ENCODE results near the gene FUT3. TPM values are rescaled to one million over a fixed set of nuclear protein-coding genes. Genes with fewer than 3 reads are reported as not detected.
"Not testable (repeated sequence)": the region's sequence is repeated elsewhere in the genome, so short reads cannot be mapped to it uniquely, and the experiment has no call there.

FUT3 gene
- total RNA-seq, 4 donors from 2014 or later: 0.76 to 3.8 (median 1.9) TPM

GRCh38 chr19:5850743-5851293 is 431 bp downstream of the FUT3 start:
- TF ChIP-seq, protein P1, sequence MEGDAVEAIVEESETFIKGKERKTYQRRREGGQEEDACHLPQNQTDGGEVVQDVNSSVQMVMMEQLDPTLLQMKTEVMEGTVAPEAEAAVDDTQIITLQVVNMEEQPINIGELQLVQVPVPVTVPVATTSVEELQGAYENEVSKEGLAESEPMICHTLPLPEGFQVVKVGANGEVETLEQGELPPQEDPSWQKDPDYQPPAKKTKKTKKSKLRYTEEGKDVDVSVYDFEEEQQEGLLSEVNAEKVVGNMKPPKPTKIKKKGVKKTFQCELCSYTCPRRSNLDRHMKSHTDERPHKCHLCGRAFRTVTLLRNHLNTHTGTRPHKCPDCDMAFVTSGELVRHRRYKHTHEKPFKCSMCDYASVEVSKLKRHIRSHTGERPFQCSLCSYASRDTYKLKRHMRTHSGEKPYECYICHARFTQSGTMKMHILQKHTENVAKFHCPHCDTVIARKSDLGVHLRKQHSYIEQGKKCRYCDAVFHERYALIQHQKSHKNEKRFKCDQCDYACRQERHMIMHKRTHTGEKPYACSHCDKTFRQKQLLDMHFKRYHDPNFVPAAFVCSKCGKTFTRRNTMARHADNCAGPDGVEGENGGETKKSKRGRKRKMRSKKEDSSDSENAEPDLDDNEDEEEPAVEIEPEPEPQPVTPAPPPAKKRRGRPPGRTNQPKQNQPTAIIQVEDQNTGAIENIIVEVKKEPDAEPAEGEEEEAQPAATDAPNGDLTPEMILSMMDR (IDR thresholded peaks at IDR 0.05): no peak
- no peak for TF ChIP-seq POLR2A (IDR thresholded peaks at IDR 0.05)

DNA sequence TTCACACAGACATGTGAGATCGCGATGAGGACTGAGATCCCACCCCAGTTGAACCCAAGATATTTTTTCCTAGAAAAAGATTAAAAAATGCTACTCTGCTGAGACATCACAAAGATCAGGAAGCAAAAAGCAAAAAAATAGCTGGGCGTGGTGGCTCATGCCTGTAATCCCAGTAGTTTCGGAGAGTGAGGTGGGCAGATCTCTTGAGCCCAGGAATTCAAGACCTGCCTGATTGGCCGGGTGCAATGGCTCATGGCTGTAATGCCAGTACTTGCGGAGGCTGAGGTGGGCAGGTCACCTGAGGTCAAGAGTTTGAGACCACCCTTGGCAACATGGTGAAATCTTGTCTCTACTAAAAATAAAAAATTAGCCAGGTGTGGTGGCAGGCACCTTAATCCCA is 1.1 kb downstream of the FUT3 start:
- TF ChIP-seq, protein P1 (IDR thresholded peaks at IDR 0.05): no peak
- no peak for TF ChIP-seq POLR2A (IDR thresholded peaks at IDR 0.05)
- intact Hi-C loops (cut with DNase I; ENCODE audit: low total_unique reads): no loop called here
- 73 to 80% methylated on average over 6 of the region's 6 CpGs for WGBS, 2 donors
- H3K4me3 ChIP-seq (ENCODE audit: low read depth, poor library complexity, severe bottlenecking): no peak overlapping the region
- no peak for DNase-seq (ENCODE audit: low spot score in 2 of 2)

More at GRCh38 chr19:5850743-5851293, 431 bp downstream of the FUT3 start:
- no peak overlapping the region for H3K4me3 ChIP-seq (ENCODE audit: low read depth, poor library complexity, severe bottlenecking)
- intact Hi-C loops (cut with DNase I; ENCODE audit: low total_unique reads): no loop called here
- 9 to 18% methylated on average over 5 of the region's 5 CpGs for WGBS, 2 donors
- no peak for DNase-seq (ENCODE audit: low spot score in 2 of 2)

DNA sequence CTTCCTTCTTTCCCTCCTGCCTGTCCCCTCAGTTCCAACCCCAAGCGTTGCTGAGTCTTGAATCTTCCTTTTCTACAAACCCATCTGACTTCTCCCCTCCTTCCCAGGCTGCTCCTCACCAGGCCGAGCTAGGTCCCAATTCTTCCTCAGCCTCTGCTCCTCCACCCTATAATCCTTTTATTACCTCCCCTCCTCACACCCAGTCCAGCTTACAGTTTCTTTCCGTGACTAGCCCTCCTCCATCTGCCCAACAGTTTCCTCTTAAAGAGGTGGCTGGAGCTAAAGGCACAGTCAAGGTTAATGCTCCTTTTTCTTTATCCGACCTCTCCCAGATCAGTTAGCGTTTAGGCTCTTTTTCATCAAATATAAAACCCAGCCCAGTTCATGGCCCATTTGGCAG is 2.6 kb downstream of the FUT3 start:
- DNase-seq (ENCODE audit: low spot score in 2 of 2); intact Hi-C loops (cut with DNase I; ENCODE audit: low total_unique reads); H3K4me3 ChIP-seq (ENCODE audit: low read depth, poor library complexity, severe bottlenecking): not testable (repeated sequence)
- WGBS, 2 donors: 71 to 79% methylated on average over 5 of the region's 5 CpGs

DNA sequence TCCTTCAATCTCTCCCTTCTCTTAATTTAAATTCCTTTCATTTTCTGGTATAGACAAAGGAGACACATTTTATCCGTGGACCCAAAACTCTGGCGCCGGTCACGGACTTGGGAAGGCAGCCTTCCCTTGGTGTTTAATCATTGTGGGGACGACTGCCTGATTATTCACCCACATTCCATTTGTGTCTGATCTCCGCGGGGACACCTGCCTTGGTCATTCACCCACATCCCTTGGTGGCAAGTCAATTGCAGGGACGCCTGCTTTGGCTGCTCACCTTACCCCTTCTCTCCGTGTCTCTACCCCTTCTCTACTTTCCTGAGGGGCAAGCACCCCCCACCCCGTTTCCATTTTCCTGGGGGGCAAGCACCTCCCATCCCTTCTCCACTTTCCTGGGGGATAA is 3.4 kb downstream of the FUT3 start:
- H3K4me3 ChIP-seq (ENCODE audit: low read depth, poor library complexity, severe bottlenecking); DNase-seq (ENCODE audit: low spot score in 2 of 2); intact Hi-C loops (cut with DNase I; ENCODE audit: low total_unique reads): not testable (repeated sequence)
- WGBS, 2 donors: 81 to 84% methylated on average over 10 of the region's 10 CpGs

DNA sequence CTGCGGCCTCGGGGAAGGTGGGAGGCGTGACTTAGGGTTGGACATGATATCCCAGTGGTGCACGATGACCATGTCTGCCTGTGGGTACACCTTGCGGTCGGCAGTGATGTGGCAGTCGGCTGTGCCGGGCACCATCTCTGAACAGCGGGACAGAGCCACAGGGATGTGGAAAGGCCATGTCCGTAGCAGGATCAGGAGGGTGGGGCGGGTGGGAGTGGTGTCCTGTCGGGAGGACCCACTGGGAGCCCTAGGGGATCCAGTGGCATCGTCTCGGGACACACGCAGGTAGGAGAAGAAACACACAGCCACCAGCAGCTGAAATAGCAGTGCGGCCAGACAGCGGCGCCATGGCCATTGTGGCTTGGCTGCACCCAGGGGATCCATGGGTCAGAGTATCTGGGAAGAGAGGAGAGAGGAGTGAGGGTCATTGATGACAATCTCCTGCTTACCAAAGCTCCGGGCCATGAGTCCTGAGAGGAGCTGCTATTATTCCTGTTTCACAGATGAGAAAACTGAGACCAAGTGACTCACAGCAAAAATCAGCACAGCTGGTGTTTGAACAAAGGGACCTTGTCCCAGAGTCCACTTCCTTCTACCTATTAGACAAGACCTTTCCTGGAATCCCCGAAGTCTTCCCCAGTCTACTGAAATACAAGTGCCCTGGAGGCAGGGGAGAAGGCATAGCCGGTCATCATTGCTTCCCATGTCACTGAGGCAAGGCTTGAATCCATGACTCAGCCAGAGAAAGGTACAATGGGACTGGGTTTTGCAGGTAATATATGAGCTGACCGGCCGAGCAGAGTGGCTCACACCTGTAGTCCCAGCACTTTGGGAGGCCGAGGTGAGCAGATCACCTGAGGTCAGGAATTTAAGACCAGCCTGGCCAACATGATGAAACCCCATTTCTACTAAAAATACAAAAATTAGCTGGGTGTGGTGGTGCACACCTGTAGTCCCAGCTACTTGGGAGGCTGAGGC is 6.5 kb downstream of the FUT3 start:
- DNase-seq (ENCODE audit: low spot score in 2 of 2): no peak
- TF ChIP-seq, protein P1 (IDR thresholded peaks at IDR 0.05): no peak
- TF ChIP-seq POLR2A (IDR thresholded peaks at IDR 0.05): no peak
- 84 to 89% methylated on average over 24 of the region's 24 CpGs for WGBS, 2 donors
- no peak overlapping the region for H3K4me3 ChIP-seq (ENCODE audit: low read depth, poor library complexity, severe bottlenecking)
- intact Hi-C loops (cut with DNase I; ENCODE audit: low total_unique reads): no loop called here

GRCh38 chr19:5843295-5843927 is 7.8 kb downstream of the FUT3 start:
- no peak for DNase-seq (ENCODE audit: low spot score in 2 of 2)
- intact Hi-C loops (cut with DNase I; ENCODE audit: low total_unique reads): no loop called here
- TF ChIP-seq POLR2A (IDR thresholded peaks at IDR 0.05): no peak
- TF ChIP-seq, protein P1 (IDR thresholded peaks at IDR 0.05): no peak
- no peak overlapping the region for H3K4me3 ChIP-seq (ENCODE audit: low read depth, poor library complexity, severe bottlenecking)
- WGBS, 2 donors: 52 to 69% methylated on average over 14 to 21 of the region's 21 CpGs

- WGBS, 2 donors: 53 to 60% methylated on average over 6 of the region's 6 CpGs
- not testable (repeated sequence) for H3K4me3 ChIP-seq (ENCODE audit: low read depth, poor library complexity, severe bottlenecking)
Observed at GRCh38 chr19:5841735-5842111, 9.5 kb downstream of the FUT3 start.

More at GRCh38 chr19:5841735-5842111, 9.5 kb downstream of the FUT3 start:
- DNase-seq (ENCODE audit: low spot score in 2 of 2); intact Hi-C loops (cut with DNase I; ENCODE audit: low total_unique reads): not testable (repeated sequence)

Measured in lower leg skin (tissue), 4 donors.